KMS-11 (cell line): Measurements from ENCODE around the gene CCDC178.

Experiments
- H2AFZ ChIP-seq: fragments of 200-600 bp; sonication (generic); 2 replicates; pipeline ENCODE4 v1.6.1; 2016; ENCODE audit warnings: antibody characterized with exemption, mixed run types, low read depth
- H3K27ac ChIP-seq: fragments of 200-600 bp; sonication (generic); 2 replicates; pipeline ENCODE4 v1.6.1; 2016; ENCODE audit warnings: mild to moderate bottlenecking, mixed run types
- H3K27me3 ChIP-seq: fragments of 200-600 bp; sonication (generic); 2 replicates; pipeline ENCODE4 v1.6.1; 2017; ENCODE audit warnings: mild to moderate bottlenecking, low read depth, mixed run types, moderate library complexity; ENCODE audit not compliant: insufficient read depth
- H3K36me3 ChIP-seq: fragments of 200-600 bp; sonication (generic); 2 replicates; pipeline ENCODE4 v1.6.1; 2017; ENCODE audit warnings: mild to moderate bottlenecking, mixed run types; ENCODE audit not compliant: insufficient read depth
- H3K4me1 ChIP-seq: fragments of 200-600 bp; sonication (generic); 2 replicates; pipeline ENCODE4 v1.6.1; 2016; ENCODE audit warnings: mild to moderate bottlenecking, low read depth, mixed run types; ENCODE audit not compliant: poor library complexity, severe bottlenecking
- H3K4me2 ChIP-seq: fragments of 200-600 bp; sonication (generic); 2 replicates; pipeline ENCODE4 v1.7.0; 2016; ENCODE audit warnings: mild to moderate bottlenecking, mixed run types
- H3K4me3 ChIP-seq: fragments of 200-600 bp; sonication (generic); IDR thresholded peaks from 2 replicates; pipeline ENCODE4 v1.6.1; 2017; ENCODE audit warnings: low read depth, low read length, mixed read lengths; ENCODE audit not compliant: insufficient read depth
- H3K79me2 ChIP-seq: fragments of 200-600 bp; sonication (generic); 2 replicates; pipeline ENCODE4 v1.6.1; 2016; ENCODE audit warnings: low read depth, mixed run types; ENCODE audit not compliant: insufficient read depth
- H3K9ac ChIP-seq: fragments of 200-600 bp; sonication (generic); 2 replicates; pipeline ENCODE4 v1.6.1; 2016; ENCODE audit warnings: mild to moderate bottlenecking, mixed run types
- H4K20me1 ChIP-seq: fragments of 200-600 bp; sonication (generic); 2 replicates; pipeline ENCODE4 v1.6.1; 2016; ENCODE audit warnings: mild to moderate bottlenecking, mixed run types; ENCODE audit not compliant: insufficient read depth
- TF ChIP-seq, protein P1 (sequence below): fragments of 200-600 bp; sonication (generic); conservative IDR thresholded peaks from 2 replicates; pipeline ENCODE4 v1.6.1; 2017; ENCODE audit warnings: low read depth, mild to moderate bottlenecking, antibody characterized with exemption, low read length, moderate library complexity, mixed read lengths

Gene CCDC178

DNA sequence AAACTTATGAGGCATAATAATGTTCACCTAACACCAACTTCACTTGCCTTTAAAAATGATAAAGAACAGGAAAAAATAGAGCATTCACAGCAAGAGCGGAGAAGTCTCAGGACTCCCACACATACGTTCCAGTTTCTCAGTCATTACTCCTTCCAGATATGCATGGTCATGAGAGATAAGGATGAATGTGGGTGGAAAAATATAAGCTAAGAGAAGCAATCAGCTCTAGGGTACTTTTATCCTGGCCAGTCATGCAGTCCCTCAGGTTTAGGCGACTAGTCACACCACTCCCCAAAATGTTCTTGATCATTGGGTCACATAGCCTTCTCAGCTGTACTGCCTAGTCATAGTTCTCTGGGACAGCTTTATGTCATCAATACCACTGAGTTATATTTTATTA, 29.2 kb upstream of the CCDC178 start:
- H3K4me2 ChIP-seq, result no peak overlapping the region
- H3K9ac ChIP-seq, result no peak overlapping the region
- H3K79me2 ChIP-seq, result no peaks in the 10 kb centered on the region
- no peaks in the 10 kb centered on the region for H3K36me3 ChIP-seq
- no peaks in the 10 kb centered on the region; the same call in 1 of the 2 replicates for H3K27me3 ChIP-seq
- H2AFZ ChIP-seq, result no peak overlapping the region
- TF ChIP-seq, protein P1, sequence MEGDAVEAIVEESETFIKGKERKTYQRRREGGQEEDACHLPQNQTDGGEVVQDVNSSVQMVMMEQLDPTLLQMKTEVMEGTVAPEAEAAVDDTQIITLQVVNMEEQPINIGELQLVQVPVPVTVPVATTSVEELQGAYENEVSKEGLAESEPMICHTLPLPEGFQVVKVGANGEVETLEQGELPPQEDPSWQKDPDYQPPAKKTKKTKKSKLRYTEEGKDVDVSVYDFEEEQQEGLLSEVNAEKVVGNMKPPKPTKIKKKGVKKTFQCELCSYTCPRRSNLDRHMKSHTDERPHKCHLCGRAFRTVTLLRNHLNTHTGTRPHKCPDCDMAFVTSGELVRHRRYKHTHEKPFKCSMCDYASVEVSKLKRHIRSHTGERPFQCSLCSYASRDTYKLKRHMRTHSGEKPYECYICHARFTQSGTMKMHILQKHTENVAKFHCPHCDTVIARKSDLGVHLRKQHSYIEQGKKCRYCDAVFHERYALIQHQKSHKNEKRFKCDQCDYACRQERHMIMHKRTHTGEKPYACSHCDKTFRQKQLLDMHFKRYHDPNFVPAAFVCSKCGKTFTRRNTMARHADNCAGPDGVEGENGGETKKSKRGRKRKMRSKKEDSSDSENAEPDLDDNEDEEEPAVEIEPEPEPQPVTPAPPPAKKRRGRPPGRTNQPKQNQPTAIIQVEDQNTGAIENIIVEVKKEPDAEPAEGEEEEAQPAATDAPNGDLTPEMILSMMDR, result no peak
- H3K4me3 ChIP-seq, result no peak overlapping the region
- no peaks in the 10 kb centered on the region for H4K20me1 ChIP-seq
- no peak overlapping the region for H3K27ac ChIP-seq
- no peaks in the 10 kb centered on the region for H3K4me1 ChIP-seq

DNA sequence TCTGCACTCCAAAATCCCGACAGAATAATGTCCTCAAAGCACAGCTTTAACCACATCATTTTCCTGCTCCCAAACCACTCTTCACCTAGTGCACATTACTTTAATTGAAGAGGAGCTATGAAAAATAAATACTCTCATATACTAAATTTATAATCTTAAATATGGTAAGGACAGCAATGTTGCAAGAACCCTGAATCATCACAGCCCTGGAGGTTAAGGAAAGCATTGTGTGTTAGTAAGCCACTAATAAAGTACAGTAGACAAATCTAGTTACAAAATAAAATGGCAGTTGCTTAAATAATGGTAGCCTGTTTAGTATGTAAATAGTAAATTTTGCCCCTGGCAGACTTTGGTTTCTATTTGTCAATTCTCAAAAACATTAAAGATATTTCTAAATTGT, 27.0 kb upstream of the CCDC178 start:
- TF ChIP-seq, protein P1, result no peak
- no peak overlapping the region for H2AFZ ChIP-seq
- H3K36me3 ChIP-seq, result no peaks in the 10 kb centered on the region
- H3K9ac ChIP-seq, result no peak overlapping the region
- H4K20me1 ChIP-seq, result no peaks in the 10 kb centered on the region
- no peaks in the 10 kb centered on the region for H3K4me1 ChIP-seq
- H3K4me3 ChIP-seq, result no peak overlapping the region
- no peaks in the 10 kb centered on the region; the same call in 1 of the 2 replicates for H3K27me3 ChIP-seq
- H3K79me2 ChIP-seq, result no peaks in the 10 kb centered on the region
- H3K4me2 ChIP-seq, result no peak overlapping the region
- no peak overlapping the region for H3K27ac ChIP-seq

DNA sequence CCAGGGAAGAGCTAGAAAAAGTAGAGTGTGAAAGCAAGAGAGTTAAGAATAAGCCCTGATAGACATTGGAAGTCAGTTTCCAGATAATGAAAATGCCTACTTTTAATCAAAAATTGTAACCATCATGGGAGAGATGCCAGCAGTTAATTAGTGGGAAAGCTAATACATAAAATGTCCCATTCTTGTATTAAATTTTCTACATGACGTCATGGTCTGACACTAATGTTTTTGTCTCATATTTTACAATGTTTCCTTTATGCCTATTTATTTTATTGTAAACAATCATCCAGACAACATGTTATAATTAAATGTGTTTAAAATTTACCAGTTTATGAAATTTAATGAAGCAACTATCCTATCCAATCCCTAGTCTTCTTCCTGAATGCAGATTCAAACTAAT, 26.3 kb upstream of the CCDC178 start:
- no peak overlapping the region for H2AFZ ChIP-seq
- no peak overlapping the region for H3K27ac ChIP-seq
- H3K79me2 ChIP-seq, result no peaks in the 10 kb centered on the region
- no peak overlapping the region for H3K4me3 ChIP-seq
- no peaks in the 10 kb centered on the region for H3K36me3 ChIP-seq
- TF ChIP-seq, protein P1, result no peak
- H4K20me1 ChIP-seq, result no peaks in the 10 kb centered on the region
- no peaks in the 10 kb centered on the region; the same call in 1 of the 2 replicates for H3K27me3 ChIP-seq
- no peak overlapping the region for H3K4me2 ChIP-seq
- H3K4me1 ChIP-seq, result no peaks in the 10 kb centered on the region
- no peak overlapping the region for H3K9ac ChIP-seq

DNA sequence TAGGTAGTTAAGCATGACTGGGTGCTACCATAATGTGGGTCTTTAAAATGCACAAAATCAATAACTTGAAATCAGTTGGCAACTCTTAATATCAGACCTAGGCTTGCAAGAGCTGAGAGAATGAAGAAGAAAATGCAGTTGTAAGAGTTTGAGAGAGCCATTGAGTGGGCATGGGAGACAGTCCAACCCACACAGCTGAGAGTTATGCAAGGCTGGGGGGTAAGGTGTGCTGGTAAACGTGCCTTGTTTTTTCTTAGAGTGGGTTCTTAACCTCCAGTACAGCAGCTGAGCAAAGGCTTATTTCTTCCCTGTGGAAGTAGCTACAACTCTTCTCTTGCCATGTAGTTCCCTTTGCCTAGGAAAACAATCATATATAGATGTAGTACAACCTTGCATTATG, 20.2 kb upstream of the CCDC178 start:
- Histone ChIP-seq H3K4me3 (no peak overlapping the region), H3K79me2 (no peaks in the 10 kb centered on the region), H3K4me2 (no peak overlapping the region), H2AFZ (no peak overlapping the region), H3K36me3 (no peaks in the 10 kb centered on the region), H3K9ac (no peak overlapping the region), H3K4me1 (no peaks in the 10 kb centered on the region), H4K20me1 (no peaks in the 10 kb centered on the region), H3K27me3 (no peaks in the 10 kb centered on the region), H3K27ac (no peak overlapping the region)
- TF ChIP-seq, protein P1, result no peak
